Kidney (tissue), 14 donors: ENCODE measurements around the gene SRSF1. TPM values are rescaled to one million over a fixed set of nuclear protein-coding genes. Genes with fewer than 3 reads are reported as not detected.

ENCODE experiments used
- DNase-seq, 5 donors: peaks; one replicate each; pipeline ENCODE4 v3.0.0-alpha.2; 2013 to 2020
- FAIRE-seq: peaks from 2 replicates; lab custom pipeline; 2012; peaks lifted over from hg19 to GRCh38; lab: Jason Lieb, UNC
- H3K27ac ChIP-seq, 2 donors: one replicate each; pipeline ENCODE4 v1.7.0; 2013; ENCODE audit warnings: low read depth in 2 of 2, low read length in 2 of 2, inconsistent platforms in 1 of 2
- H3K27me3 ChIP-seq: one replicate; pipeline ENCODE4 v1.7.1; 2013; ENCODE audit warnings: low read length, inconsistent platforms; ENCODE audit not compliant: control insufficient read depth, insufficient read depth
- H3K36me3 ChIP-seq, 3 donors: one replicate each; pipeline versions ENCODE4 v1.7.0 to v1.7.1; 2013; ENCODE audit warnings: low read length in 3 of 3, control low read depth in 1 of 3, inconsistent platforms in 1 of 3; ENCODE audit not compliant: insufficient read depth in 3 of 3, control insufficient read depth in 2 of 3
- H3K4me1 ChIP-seq, 3 donors: one replicate each; pipeline versions ENCODE4 v1.7.0 to v1.7.1; 2013; ENCODE audit warnings: low read length in 3 of 3, inconsistent platforms in 1 of 3, low read depth in 1 of 3; ENCODE audit not compliant: control insufficient read depth in 2 of 3, insufficient read depth in 2 of 3
- H3K4me3 ChIP-seq, 3 donors: one replicate each; pipeline versions ENCODE4 v1.7.0 to v1.8.1; 2013; ENCODE audit warnings: low read length in 3 of 3, control low read depth in 1 of 3, inconsistent platforms in 1 of 3
- H3K9ac ChIP-seq, 3 donors: one replicate each; pipeline versions ENCODE4 v1.7.0 to v1.7.1; 2013; ENCODE audit warnings: low read length in 3 of 3, control low read depth in 1 of 3, inconsistent platforms in 1 of 3
- H3K9me3 ChIP-seq, 3 donors: one replicate each; pipeline versions ENCODE4 v1.7.0 to v1.7.1; 2013; ENCODE audit warnings: low read length in 3 of 3, control low read depth in 1 of 3, inconsistent platforms in 1 of 3; ENCODE audit not compliant: control insufficient read depth in 2 of 3, insufficient read depth in 1 of 3
- CTCF ChIP-seq: IDR thresholded peaks from 3 replicates; pipeline ENCODE4 v1.5.1; 2012; ENCODE audit warnings: mild to moderate bottlenecking, moderate library complexity, borderline replicate concordance; ENCODE audit not compliant: insufficient read depth; ENCODE audit errors: extremely low read depth
- intact Hi-C: fragments of 100-400 bp; cut with DNase I; formaldehyde crosslinking; loops from one replicate; pipeline ENCODE4 v1.11.1; 2022
- polyA plus RNA-seq: library from polyadenylated mRNA; stranded (reverse); fragments of 350-450 nt; fragmentation: Illumina TruSeq; extraction: RNeasy Lipid Tissue Mini Kit (QIAGEN cat#74804); gene quantifications from one replicate; pipeline ENCODE4 v1.2.3, GENCODE V29; 2014; ENCODE audit warnings: low read depth, low replicate concordance; ENCODE audit not compliant: insufficient read depth
- total RNA-seq: library from RNA; stranded (reverse); fragmentation: NEBNext Ultra II Directional; extraction: Animal tissue kit (Norgen Biotek cat#: 25700); gene quantifications from one replicate; pipeline ENCODE4 v1.2.1, GENCODE V29; 2021
- donor health status: control.
- donor health status: control.
- donor health status: control.
- donor health status: control.
- donor health status: control.
- donor health status: DM: yes; HTN: yes; CAD: no.
- donor health status: Normal renal cell carcinoma (clear cell type).

Gene SRSF1
- total and polyA plus RNA-seq, 2 donors from 2014 or later: 69.8 to 177 TPM

- intact Hi-C loops: no loop called here
Measured at GRCh38 chr17:57956291-57957119, 50.5 kb downstream of the SRSF1 start.

GRCh38 chr17:57955183-57955931 is 51.7 kb downstream of the SRSF1 start, which contains the start of gene CUEDC1:
Gene CUEDC1 (minus strand): TSS chr17:57955412. CDS start chr17:57885564, 69,848 bp downstream.
- Histone ChIP-seq H3K9me3 (no peaks in the 10 kb centered on the region), H3K27ac (peak within 1 kb of the TSS; percentile 92 to 96), H3K27me3 (no peaks in the 10 kb centered on the region), H3K9ac (peak within 1 kb of the TSS; percentile 29 to 73 (median 68)), H3K4me1 (peaks cover 0 to 32% (median 10%) of the 10 kb centered on the region in 3 donors), H3K4me3 (peak within 1 kb of the TSS; percentile 44 to 67 (median 61)), H3K36me3 (no peaks in the 10 kb centered on the region)
- peak; percentile 72 for TF ChIP-seq CTCF
- DNase-seq (peak; percentile 69 to 94 (median 81)), FAIRE-seq (no peak)
- intact Hi-C loops: no loop called here

More at GRCh38 chr17:57956291-57957119, 50.5 kb downstream of the SRSF1 start:
- no peaks in the 10 kb centered on the region for H3K9me3 ChIP-seq
- H3K27me3 ChIP-seq: no peaks in the 10 kb centered on the region
- no peak overlapping the region for H3K9ac ChIP-seq
- no peak overlapping the region for H3K27ac ChIP-seq
- DNase-seq (peak in 2 of 5 donors; percentile 42 to 45), FAIRE-seq (no peak)
- H3K36me3 ChIP-seq: no peaks in the 10 kb centered on the region
- peak overlapping the region in 1 of 3 donors; percentile 61 for H3K4me3 ChIP-seq
- peaks cover 0 to 27% (median 10%) of the 10 kb centered on the region in 3 donors for H3K4me1 ChIP-seq
- no peak for TF ChIP-seq CTCF

- TF ChIP-seq CTCF: no peak
- no peaks in the 10 kb centered on the region for H3K9me3 ChIP-seq
- H3K36me3 ChIP-seq: no peaks in the 10 kb centered on the region
- H3K4me1 ChIP-seq: peaks cover 0 to 36% (median 10%) of the 10 kb centered on the region in 3 donors
- H3K27ac ChIP-seq: peak overlapping the region; percentile 92 to 96
- peak overlapping the region; percentile 29 to 68 (median 32) for H3K9ac ChIP-seq
- intact Hi-C loops: no loop called here
- H3K27me3 ChIP-seq: no peaks in the 10 kb centered on the region
- no peak for FAIRE-seq
- peak; percentile 80 to 93 (median 86) for DNase-seq
- peak overlapping the region; percentile 44 to 55 (median 50) for H3K4me3 ChIP-seq
Measured at GRCh38 chr17:57954397-57955182, 52.5 kb downstream of the SRSF1 start.
